Chondrocyte (in vitro differentiated cells): Measurements from ENCODE around the gene PACS2. TPM values are rescaled to one million over a fixed set of nuclear protein-coding genes. Genes with fewer than 3 reads are reported as not detected.

Source experiments
- DNase-seq: peaks from one replicate; pipeline ENCODE4 v3.0.0; 2021; ENCODE audit warnings: mixed read lengths, low spot score
- H3K27ac Mint-ChIP-seq: one replicate; pipeline ENCODE4 v1.8.0; 2021; ENCODE audit warnings: mild to moderate bottlenecking, moderate library complexity, mixed read lengths; ENCODE audit not compliant: unreplicated experiment
- H3K27me3 Mint-ChIP-seq: 2 replicates; pipeline ENCODE4 v1.8.0; 2021; ENCODE audit warnings: low read depth, mixed read lengths
- H3K36me3 Mint-ChIP-seq: 2 replicates; pipeline ENCODE4 v1.8.0; 2021; ENCODE audit warnings: low read depth, mixed read lengths
- H3K4me1 Mint-ChIP-seq: 2 replicates; pipeline ENCODE4 v1.8.0; 2021; ENCODE audit warnings: low read depth, mild to moderate bottlenecking, mixed read lengths
- H3K4me3 Mint-ChIP-seq: one replicate; pipeline ENCODE4 v1.8.0; 2021; ENCODE audit warnings: mild to moderate bottlenecking, moderate library complexity, mixed read lengths; ENCODE audit not compliant: unreplicated experiment
- H3K9me3 Mint-ChIP-seq: 2 replicates; pipeline ENCODE4 v1.8.0; 2021; ENCODE audit warnings: low read depth, mixed read lengths
- CTCF ChIP-seq: fragments of 200-600 bp; sonication (generic); IDR thresholded peaks from 2 replicates; pipeline ENCODE4 v1.5.0; 2021; ENCODE audit warnings: antibody characterized with exemption, mild to moderate bottlenecking, moderate library complexity
- total RNA-seq: library from RNA; stranded (reverse); gene quantifications from 3 replicates; pipeline ENCODE4 v1.2.1, GENCODE V29; 2021

PACS2 gene
- total RNA-seq, 1 donor from 2014 or later = 82.6 TPM

GRCh38 chr14:105351410-105351809 is 36.9 kb downstream of the PACS2 start:
- TF ChIP-seq CTCF = no peak
- H3K27ac Mint-ChIP-seq = no peak overlapping the region
- no peak overlapping the region for H3K4me3 Mint-ChIP-seq
- peaks cover 1% of the 10 kb centered on the region for H3K36me3 Mint-ChIP-seq
- H3K27me3 Mint-ChIP-seq = no peaks in the 10 kb centered on the region
- no peaks in the 10 kb centered on the region for H3K9me3 Mint-ChIP-seq
- H3K4me1 Mint-ChIP-seq = peaks cover 2% of the 10 kb centered on the region
- DNase-seq = no peak

DNA sequence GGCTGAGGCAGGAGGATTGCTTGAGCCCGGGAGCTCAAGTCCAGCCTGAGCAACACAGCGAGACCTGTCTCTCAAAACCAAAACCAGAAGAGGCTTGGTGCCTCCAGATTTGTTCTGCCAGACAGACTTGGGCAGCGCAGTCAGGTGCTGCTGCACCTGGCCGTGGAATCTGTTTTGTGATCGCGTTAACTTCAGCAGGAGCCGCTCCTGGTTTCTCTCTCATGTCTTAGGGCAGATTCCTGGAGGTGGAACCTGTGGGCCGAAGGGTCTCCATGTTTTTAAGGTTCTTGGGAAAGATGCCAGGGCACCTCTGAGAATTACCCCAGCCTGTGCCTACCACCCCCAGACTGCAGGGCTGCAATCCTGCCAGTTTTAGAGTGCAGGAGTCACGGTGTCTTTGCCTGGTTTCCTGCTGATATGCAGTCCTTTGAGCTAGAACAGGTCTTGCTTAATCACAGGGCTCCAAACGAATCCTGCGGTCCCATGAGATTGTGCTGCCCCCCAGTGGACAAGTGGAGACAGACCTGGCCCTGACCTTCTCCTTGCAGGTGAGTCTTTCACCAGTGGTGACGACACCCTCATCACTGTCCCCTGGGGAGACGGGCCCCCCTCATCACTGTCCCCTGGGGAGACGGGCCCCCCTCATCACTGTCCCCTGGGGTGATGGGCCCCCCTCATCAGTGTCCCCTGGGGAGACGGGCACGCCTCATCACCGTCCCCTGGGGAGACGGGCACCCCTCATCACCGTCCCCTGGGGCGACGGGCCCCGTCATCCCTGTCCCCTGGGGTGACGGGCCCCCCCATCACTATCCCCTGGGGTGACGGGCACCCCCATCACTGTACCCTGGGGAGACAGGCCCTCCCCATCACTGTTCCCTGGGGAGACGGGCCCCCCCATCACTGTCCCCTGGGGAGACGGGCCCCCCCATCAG is 37.6 kb downstream of the PACS2 start:
- Mint-ChIP-seq H3K27ac (no peak overlapping the region), H3K36me3 (peaks cover 1% of the 10 kb centered on the region), H3K27me3 (no peaks in the 10 kb centered on the region), H3K9me3 (no peaks in the 10 kb centered on the region), H3K4me3 (no peak overlapping the region), H3K4me1 (peaks cover 2% of the 10 kb centered on the region)
- TF ChIP-seq CTCF = peak; percentile 88
- no peak for DNase-seq

DNA sequence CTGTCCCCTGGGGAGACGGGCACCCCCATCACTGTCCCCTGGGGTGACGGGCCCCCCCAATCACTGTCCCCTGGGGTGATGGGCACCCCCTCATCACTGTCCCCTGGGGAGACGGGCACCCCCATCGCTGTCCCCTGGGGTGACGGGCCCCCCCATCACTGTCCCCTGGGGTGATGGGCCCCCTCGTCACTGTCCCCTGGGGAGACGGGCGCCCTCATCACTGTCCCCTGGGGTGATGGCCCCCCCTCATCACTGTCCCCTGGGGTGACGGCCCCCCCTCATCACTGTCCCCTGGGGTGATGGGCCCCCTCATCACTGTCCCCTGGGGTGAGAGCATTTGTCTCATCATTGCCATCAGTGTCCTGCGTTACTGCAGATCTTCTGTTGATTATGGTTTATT is 38.6 kb downstream of the PACS2 start:
- Mint-ChIP-seq H3K9me3 (no peaks in the 10 kb centered on the region), H3K4me3 (no peak overlapping the region), H3K36me3 (peaks cover 1% of the 10 kb centered on the region), H3K27ac (no peak overlapping the region), H3K4me1 (peaks cover 2% of the 10 kb centered on the region), H3K27me3 (no peaks in the 10 kb centered on the region)
- no peak for DNase-seq
- TF ChIP-seq CTCF = no peak

- Mint-ChIP-seq H3K4me1 (peaks cover 2% of the 10 kb centered on the region), H3K27ac (no peak overlapping the region), H3K36me3 (peaks cover 4% of the 10 kb centered on the region), H3K27me3 (no peaks in the 10 kb centered on the region), H3K9me3 (no peaks in the 10 kb centered on the region), H3K4me3 (no peak overlapping the region)
- no peak for DNase-seq
- TF ChIP-seq CTCF = no peak
These were observed 40.0 kb downstream of the PACS2 start for GRCh38 chr14:105354541-105354940.

DNA sequence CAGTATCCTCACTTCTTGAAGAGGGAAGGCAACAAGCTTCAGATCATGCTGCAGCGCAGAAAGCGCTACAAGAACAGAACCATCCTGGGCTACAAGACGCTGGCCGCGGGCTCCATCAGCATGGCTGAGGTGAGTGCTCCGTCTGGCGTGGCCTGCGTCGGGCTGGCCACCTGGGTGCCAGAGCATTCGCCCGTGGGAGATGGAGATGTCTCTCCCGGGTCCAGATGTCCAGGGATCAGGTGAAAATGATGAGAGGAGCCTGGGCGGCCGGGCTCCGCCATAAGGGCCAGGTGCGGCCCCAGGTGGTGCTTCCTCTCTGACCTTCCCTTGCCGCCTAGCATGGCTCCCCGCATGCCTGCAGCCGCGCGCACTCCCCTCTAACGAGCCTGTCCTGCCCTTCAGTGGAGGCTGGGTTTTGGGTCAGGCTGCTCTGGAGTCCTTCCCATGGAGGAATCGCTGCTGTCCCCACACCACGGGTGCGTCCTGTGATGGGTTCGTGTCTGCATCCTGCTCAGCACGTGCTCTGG is 40.6 kb downstream of the PACS2 start:
- peaks cover 2% of the 10 kb centered on the region for H3K4me1 Mint-ChIP-seq
- H3K36me3 Mint-ChIP-seq = peaks cover 4% of the 10 kb centered on the region
- H3K27me3 Mint-ChIP-seq = no peaks in the 10 kb centered on the region
- H3K9me3 Mint-ChIP-seq = no peaks in the 10 kb centered on the region
- no peak for DNase-seq
- TF ChIP-seq CTCF = no peak
- H3K4me3 Mint-ChIP-seq = no peak overlapping the region
- H3K27ac Mint-ChIP-seq = no peak overlapping the region
